Fibroblast of upper back skin (primary cell): Measurements from ENCODE around the gene ATP1B2.
"Not testable (repeated sequence)": the region's sequence is repeated elsewhere in the genome, so short reads cannot be mapped to it uniquely, and the experiment has no call there.

Experiments
- DNase-seq: peaks from one replicate; pipeline ENCODE4 v3.0.0-alpha.2; 2013

The ATP1B2 gene

DNA sequence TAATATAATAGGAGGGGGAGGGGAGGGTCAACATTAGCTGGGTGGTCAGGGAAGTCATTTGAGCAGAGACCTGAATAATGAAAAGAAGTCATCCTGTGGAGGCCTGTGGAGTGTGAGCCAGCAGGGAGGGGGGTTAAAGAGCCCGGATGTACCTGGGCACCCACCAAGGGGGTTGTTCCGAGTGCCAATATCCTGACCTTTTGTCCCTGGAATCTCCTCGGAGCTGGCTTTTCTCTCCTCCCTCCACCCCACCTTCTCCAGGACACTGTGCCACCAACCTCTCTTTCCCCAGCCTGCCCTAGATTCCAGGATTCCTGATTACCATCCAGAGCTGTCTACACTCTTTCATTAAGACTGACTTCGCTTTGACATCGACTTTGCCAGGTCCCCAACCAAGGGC, 14.6 kb upstream of the ATP1B2 start:
- DNase-seq = no peak

DNA sequence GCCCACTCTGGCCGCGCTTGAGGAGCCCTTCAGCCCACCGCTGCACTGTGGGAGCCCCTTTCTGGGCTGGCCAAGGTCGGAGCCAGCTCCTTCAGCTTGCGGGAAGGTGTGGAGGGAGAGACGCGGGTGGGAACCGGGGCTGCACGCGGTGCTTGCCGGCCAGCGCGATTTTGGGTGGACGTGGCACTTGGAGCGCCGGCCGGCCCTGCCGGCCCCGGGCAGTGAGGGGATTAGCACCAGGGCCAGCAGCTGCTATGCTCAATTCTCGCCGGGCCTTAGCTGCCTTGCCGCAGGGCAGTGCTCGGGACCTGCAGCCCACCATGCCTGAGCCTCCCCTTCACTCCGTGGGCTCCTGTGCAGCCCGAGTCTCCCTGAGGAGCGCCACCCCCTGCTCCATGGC, 9.9 kb upstream of the ATP1B2 start:
- DNase-seq = no peak

DNA sequence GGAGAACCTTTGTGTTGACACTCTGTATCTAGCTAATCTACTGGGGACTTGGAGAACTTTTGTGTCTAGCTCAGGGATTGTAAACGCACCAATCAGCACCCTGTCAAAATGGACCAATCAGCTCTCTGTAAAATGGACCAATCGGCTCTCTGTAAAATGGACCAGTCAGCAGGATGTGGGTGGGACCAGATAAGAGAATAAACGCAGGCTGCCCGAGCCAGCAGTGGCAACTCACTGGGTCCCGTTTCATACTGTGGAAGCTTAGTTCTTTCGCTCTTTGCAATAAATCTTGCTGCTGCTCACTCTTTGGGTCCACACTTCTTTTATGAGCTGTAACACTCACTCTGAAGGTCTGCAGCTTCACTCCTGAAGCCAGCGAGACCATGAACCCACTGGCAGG, 9.1 kb upstream of the ATP1B2 start:
- not testable (repeated sequence) for DNase-seq

DNA sequence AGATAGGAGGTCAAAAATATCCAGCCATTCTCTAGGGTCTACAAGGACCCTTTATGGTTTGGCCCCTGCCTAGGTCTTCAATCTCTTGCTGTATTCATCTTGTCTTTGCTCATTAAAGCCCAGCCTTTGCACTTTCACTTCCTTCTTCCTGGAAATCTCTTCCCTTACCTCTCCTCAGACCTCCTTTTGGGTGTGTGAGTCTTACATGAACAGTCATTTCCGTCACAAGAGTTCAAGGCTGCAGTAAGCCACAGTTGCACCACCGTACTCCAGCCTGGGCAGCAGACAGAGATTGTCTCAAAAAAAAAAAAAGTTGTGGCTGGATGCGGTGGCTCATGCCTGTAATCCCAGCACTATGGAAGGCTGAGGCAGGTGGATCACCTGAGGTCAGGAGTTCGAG, 6.0 kb upstream of the ATP1B2 start:
- no peak for DNase-seq

DNA sequence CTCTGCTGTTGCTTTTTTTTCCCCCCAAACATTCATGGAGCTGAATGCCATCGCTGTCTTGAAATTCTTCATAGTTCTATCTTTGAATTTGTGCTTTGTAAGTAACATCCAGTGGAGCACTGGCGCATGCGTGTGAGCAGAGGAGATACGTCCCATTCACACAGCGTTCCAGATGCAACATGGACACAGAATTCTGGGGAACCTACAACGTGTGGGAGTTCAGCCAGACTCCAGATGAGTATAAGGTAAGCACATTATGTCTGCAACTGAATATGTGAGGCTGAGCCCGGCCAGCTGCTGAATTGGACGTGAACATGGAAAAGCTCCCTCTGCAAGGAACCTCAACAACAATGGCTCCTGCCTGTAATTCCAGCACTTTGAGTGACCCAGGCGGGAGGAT, 4.3 kb upstream of the ATP1B2 start:
- no peak for DNase-seq

DNA sequence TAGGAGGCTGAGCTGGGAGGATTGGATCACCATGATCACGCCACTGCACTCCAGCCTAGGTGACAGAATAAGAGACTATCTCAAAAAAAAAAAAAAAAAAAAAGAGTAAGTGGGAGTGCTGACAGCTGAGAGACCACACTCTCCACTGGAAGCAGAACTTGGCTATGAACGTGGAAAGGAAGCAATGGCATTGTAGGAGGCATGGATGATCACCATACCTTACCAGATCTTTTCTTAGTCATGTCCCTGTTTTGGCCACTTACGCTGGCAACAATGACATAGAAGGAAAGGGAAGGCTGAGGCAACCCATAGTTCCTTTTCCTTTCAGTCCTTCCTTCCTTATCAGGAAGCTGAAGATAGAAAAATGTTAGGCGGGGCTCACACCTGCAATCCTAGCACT, 3.7 kb upstream of the ATP1B2 start:
- no peak for DNase-seq

DNA sequence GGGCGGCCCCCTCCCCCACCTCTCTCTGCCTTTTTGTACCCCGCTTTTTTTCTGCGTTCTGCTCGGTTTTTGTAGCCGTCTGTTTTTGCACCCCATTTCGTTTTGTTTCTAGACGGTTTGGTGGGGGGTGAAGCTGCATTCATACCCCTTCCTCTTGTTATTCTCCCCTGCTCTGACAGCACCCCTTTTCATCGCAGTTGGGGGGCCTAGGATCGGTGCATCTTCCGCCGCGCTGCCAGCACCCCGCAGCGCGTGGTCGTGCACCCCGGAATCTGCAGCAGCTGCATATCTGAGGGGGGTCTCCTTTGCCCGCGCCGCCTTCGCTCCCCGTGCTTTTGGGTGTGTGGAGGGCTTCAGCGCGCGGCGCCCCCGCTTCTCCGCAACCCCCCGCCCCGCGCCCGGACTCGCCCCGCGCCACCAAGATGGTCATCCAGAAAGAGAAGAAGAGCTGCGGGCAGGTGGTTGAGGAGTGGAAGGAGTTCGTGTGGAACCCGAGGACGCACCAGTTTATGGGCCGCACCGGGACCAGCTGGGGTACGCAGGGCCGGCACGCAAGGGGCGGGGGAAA, 455 bp downstream of the ATP1B2 start:
- no peak for DNase-seq

DNA sequence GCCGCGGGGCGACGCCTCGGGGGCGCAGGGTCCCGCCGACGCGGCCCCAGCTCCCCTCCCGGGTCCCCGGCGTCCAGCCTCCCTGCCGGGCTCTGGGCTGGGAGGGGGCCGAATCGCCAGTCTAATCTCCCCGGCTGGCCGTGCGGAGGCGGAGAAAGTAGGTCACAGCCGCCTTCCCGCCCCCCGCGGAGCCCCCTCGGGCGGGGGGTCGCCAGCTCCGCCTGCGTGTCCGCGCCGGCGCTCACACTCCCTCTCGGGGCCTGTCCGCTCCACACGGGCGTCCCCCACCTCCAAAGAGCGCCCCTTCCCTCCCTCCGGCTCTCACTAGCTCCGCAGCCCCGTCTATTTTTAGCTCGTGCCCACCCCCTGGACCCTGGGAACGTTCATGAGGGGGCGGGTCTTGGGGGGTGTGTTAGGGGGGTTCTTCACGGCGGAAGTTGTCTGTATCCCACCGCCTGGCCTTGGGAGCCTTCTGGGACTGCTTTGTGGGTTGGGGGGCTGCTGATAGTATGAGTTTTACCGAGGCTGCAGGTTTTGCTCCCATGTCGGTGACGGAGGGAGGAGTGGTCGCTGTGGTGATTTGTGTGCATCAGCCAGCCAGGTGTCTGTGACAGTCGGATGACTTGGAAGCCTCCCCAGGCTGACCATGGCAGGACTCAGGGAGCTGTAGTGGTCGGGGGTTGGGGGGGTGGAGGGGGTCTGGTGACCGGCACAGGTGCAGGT, 1.1 kb downstream of the ATP1B2 start:
- no peak for DNase-seq

DNA sequence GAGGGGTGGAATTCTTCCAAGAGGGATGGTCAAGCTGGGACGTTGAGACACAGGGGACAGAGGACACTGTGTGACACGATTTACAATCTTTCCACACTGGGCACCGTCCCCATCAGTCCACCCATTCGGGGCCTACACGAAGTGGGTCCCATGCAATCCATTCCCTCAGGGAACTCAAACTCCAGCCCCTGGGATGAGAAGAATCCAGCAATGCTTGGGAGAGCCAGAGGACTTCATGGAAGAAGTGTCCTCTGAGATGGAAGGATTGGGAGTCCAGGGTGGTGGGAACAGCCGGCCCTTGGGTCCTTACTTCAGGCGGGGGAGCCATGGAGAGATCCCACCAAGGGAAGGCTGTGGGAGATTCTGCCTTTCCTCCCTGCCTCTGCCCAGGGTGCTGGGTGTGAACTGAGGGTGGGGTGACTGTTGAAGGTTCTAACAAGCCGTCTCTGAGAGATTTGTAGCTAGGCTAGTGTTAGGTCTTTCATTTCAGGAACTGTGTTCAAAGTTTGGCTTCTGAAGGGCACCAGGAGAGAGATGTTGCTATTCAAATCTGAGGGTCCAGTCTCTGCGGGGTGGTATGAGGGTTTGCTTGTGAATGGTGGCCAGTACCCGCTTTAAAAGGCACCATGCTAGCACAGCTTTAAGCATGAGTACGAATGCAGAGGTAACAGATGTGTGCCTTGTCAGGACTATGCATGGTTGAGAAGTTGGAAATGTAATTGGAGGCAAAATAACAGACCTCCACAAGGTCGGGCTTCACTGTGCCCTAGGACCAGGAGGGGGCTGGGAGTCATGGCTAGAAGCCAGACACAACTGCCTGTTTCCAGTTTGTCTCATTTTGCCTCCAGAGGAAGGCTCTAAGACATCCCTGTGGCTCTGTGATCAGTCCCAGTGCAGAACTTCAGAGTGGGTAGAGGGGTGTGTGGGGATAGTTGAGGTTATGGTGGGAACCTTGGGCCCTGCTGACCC, 1.9 kb downstream of the ATP1B2 start:
- DNase-seq = no peak

DNA sequence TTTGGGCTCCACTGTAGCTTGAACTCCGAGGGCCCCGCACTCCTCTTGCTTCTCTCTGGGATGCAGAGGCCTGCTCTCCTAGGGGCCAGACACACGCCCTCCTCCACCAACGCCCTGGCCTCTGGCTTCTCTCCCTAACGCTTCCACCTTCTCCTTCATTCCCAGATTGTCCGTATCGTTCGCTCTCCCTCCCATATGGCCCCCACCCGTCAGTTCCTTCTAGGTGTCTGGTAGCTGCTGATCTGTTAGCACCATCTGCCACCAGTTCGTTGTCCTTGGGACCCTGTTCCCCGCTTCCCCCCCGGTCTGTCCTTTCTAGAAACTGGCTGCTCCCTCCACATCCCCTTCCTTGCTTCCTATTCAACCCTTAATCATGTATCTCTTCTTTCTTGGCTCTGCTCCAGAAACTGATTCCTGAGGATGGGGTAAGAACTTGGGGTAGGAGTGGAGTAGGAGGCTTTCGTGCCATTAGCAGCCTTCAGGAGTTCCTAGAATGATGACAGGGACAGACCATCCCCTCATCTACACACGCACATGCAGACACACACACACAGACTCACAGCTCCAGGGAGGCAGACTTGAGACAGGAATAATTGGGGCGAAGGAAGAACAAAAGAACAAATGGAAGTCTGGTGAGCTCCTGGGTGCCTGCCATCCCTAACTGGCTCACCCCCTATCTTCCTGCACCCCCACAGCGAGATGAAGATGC, 4.3 kb downstream of the ATP1B2 start:
- peak; percentile 33 for DNase-seq

DNA sequence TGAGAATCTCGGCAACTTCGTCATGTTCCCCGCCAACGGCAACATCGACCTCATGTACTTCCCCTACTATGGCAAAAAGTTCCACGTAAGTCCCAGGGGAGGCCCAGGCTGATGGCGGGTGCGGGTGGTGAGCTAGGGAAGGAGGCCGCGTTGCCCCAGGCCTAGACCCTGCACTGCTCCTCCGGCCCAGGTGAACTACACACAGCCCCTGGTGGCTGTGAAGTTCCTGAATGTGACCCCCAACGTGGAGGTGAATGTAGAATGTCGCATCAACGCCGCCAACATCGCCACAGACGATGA, 4.8 kb downstream of the ATP1B2 start:
- no peak for DNase-seq

DNA sequence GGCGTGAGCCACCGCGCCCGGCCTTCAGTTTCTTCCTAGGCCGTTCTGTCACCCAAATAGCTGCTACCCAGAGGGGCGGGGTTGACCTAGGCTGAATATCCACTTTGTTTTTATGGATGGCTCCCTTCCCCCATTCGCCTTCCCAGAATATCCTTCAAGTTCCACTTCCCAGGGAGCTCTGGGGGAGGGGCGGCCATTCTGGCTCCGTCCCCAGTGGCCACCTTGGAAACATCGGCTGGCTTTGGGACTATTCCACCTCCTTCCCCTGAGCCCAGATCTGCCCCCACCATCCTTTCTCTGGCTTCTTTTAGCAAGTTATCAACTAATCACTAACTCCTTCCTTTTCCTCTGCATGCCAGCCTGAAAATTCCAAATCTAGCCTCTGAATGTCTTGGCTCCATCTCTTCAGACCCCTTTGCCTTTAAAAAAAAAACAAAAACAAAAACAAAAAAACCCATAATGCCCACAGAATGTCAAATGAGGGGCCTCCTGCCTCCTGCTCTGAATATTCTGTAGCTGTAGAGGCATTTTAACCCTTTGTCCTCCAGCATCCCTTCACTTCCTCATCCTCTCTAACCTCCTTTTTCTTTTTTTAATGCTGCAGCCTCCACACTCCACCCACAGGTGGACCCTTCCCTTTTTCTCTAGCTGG, 6.4 kb downstream of the ATP1B2 start:
- DNase-seq = no peak

DNA sequence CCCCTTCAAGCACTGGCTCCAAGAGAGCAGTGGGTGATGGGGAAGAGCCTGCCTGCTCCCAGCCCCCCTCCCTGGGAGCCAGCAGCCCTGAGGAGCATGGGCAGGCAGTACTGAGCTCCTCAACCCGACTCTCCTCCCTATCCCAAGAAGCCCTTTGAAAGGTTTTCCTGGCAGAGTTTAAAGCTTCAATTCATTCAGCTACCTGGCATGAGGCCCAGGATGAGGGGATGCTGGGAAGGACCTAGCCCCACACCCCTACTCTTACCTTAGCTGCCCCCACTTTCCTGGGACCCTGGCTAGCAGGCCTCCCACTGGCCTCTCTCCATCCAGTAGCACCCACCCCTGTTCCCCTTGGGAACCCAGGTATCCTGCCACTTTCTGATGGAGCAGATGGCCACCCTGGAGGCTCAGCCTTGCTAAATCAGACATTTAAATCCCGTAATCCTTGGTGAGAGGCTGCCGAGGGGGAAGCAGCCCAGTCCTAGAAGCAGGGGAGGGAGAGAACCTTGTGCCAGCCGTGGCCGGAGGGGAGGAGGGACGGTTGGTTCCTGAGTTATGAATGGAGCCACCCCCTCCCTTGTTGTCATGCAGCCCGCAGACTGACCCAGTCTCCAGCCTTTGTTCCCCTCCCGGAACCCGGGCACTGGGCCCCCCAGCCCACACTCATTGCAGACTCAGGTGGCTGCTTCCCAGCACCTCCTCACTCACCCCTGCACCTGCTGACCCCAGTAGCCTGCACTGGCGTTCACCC, 17.1 kb downstream of the ATP1B2 start:
- DNase-seq = no peak

DNA sequence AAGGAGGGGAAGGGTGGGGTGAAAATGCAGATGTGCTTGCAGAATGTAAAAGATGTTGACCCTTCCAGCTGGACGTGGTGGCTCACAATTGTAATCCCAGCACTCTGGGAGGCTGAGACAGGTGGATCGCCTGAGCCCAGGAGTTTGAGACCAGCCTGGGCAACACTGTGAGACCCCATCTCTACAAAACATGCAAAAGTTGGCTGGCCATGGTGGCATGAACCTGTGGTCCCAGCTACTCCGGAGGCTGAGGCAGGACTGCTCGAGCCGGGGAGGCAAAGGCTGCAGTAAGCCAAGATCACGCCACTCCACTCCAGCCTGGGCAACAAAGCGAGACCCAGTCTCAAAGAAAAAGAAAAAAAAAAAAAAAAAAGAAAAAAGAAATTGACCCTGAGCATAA, 17.8 kb downstream of the ATP1B2 start:
- no peak for DNase-seq

DNA sequence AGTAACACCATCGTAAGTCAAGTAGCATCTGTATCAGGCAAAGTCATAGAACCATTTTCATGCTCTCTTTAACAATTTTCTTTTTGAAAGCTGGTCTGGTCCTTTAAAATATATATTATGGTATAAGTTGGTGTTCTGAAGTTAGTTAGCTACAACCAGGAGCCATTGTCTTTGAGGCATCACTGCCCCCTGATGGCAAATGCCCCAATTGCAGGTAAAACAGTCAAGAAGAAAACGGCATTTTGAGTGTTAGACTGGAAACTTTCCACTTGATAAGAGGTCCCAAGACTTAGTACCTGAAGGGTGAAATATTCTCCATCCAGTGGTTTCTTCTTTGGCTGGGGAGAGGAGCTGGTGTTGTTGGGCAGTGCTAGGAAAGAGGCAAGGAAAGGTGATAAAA, 22.5 kb downstream of the ATP1B2 start:
- DNase-seq = no peak

DNA sequence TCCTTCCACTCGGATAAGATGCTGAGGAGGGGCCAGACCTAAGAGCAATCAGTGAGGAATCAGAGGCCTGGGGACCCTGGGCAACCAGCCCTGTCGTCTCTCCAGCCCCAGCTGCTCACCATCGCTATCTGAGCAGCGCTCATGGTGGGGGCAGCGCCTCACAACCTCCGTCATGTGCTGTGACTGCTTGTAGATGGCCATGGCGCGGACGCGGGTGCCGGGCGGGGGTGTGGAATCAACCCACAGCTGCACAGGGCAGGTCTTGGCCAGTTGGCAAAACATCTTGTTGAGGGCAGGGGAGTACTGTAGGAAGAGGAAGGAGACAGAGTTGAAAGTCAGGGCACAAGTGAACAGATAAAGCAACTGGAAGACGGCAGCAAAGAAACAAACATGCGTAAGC, 24.2 kb downstream of the ATP1B2 start:
- no peak for DNase-seq

DNA sequence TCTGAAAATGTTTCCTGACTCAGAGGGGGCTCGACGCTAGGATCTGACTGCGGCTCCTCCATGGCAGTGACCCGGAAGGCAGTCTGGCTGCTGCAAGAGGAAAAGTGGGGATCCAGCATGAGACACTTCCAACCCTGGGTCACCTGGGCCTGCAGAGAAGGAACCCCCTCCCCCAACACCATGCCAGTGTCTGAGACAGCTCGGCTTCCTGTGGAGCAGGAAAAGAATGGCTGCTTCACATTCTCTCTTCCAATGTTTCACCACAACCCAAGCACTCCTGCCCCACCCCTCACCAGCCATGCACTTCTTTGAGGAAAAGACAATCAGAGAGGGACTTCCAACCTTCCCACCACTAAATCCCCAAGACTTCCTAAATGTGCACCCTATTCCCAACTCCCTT, 25.8 kb downstream of the ATP1B2 start:
- DNase-seq = no peak

DNA sequence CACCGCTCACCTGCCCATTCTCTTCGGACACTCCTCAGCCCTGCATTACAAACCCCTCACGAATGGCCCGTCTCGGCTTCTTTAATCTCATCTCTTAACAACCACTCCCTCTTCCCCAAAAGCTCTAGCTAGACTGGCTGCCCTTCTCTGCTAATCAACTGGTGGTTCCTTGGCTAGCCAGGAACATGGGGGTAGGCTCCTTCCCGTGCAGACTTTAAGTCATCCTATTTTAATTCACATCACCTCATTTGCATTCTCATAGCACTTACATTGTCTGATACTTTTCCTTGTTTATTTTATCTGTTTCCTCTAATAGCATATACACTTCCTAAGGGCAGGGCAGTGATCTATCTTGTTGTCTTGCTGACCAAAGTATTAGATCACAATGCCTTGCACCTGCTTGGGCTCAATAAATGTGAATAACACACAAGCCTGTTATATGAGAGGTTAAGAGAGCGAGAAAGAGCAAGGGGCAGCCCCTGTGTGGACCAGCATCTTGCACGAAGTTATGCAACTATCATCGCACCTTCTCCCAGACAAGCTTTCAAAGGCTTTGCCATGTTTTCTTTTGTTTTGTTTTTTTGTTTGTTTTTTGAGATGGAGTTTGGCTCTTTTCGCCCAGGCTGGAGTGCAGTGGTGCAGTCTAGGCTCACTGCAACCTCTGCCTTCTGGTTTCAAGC, 26.8 kb downstream of the ATP1B2 start:
- no peak for DNase-seq

DNA sequence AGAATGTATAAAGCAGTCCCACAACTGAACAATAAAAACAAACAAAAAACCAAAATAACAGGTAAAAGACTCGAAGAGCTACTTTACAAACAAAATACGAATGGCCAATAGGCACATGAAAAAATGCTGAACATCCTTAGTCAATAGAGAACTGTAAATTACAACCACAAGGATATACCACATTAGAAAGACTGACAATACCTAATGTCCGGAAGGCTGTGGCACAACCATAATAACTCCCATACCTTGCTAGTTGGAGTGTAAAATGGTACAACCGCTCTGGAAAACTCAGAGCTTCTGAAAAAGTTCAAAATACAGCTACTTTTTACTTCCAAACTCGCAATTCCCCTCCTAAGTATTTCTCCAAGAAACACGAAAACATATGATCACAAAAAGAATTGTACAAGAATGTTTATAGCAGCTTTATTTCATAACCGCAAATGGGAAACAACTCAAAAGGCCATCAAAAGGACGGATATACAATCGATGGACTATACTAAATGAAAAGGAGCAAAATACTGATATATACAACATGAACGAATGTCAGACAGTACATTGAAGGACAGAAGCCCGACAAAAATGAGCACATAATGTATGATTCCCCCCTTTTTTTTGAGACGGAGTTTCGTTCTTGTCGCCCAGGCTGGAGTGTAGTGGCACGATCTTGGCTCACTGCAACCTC, 34.3 kb downstream of the ATP1B2 start:
- DNase-seq = no peak

DNA sequence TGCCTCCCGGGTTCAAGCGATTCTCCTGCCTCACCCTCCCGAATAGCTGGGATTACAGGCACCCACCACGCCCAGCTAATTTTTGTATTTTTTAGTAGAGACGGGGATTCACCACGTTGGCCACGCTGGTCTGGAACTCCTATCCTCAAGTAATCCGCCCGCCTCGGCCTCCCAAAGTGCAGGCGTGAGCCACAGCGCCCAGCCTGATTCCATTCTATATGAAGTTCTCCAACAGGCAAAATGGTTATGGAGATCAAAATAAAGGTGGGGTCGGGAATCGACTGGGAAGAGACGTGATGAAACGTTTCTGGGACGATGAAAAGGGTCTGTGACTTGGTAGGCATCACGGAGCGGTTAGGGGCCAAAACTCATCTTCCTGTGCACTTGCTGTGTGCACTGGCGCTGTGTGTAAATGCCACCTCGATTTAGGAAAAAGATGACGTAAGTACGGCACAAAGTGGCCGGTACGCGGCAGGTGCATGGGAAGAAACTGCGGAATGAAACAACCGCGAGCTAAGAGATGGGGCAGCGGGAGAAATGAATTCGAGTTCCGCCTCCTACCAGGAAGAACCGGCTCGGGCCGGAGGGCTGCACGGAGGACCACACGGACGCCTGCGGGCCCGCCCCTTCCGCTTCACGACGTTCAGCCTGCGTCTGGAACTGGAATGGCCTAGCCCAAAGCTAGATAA, 35.0 kb downstream of the ATP1B2 start:
- DNase-seq = peak; percentile 92
